HFFc6 (cell line): Measurements from ENCODE around the gene RIIAD1. TPM values are rescaled to one million over a fixed set of nuclear protein-coding genes. Genes with fewer than 3 reads are reported as not detected.

Experiments used
- DNase-seq: peaks from one replicate; pipeline ENCODE4 v3.0.0-alpha.2; 2018
- H3K27ac Mint-ChIP-seq: 2 replicates; pipeline ENCODE4 v1.8.0; 2020; ENCODE audit warnings: mild to moderate bottlenecking, mixed read lengths
- H3K27me3 Mint-ChIP-seq: 2 replicates; pipeline ENCODE4 v1.8.0; 2021; ENCODE audit warnings: mild to moderate bottlenecking, moderate library complexity, mixed read lengths; ENCODE audit not compliant: insufficient read depth
- H3K36me3 Mint-ChIP-seq: 2 replicates; pipeline ENCODE4 v1.8.0; 2021; ENCODE audit warnings: low read depth, mixed read lengths
- H3K4me1 Mint-ChIP-seq: 2 replicates; pipeline ENCODE4 v1.8.0; 2020; ENCODE audit warnings: low read depth, mixed read lengths
- H3K4me3 Mint-ChIP-seq: 2 replicates; pipeline ENCODE4 v1.8.0; 2020; ENCODE audit warnings: mild to moderate bottlenecking, moderate library complexity, mixed read lengths
- H3K9me3 Mint-ChIP-seq: 2 replicates; pipeline ENCODE4 v1.8.0; 2020; ENCODE audit warnings: mild to moderate bottlenecking, mixed read lengths
- CTCF ChIP-seq: fragments of 200-600 bp; sonication (generic); IDR thresholded peaks from 2 replicates; pipeline ENCODE4 v1.5.0; 2021; ENCODE audit warnings: antibody characterized with exemption, mild to moderate bottlenecking
- total RNA-seq, 6 experiments: library from RNA; stranded (reverse); fragmentation: NEBNext Ultra II Directional; extraction: Animal tissue kit (Norgen Biotek cat#: 25700); gene quantifications; 2 replicates in 1 of 6; 3 replicates in 5 of 6; pipeline ENCODE4 v1.2.3, GENCODE V29; 2021

The RIIAD1 gene
- total RNA-seq, 6 experiments from 2014 or later, result not detected

GRCh38 chr1:151711044-151711800 lies 10.1 kb upstream of the RIIAD1 start:
- H3K36me3 Mint-ChIP-seq, result no peaks in the 10 kb centered on the region
- H3K27me3 Mint-ChIP-seq, result peaks cover 42% of the 10 kb centered on the region
- no peak for DNase-seq
- H3K27ac Mint-ChIP-seq, result no peak overlapping the region
- H3K4me1 Mint-ChIP-seq, result no peaks in the 10 kb centered on the region
- H3K9me3 Mint-ChIP-seq, result no peaks in the 10 kb centered on the region
- H3K4me3 Mint-ChIP-seq, result no peak overlapping the region
- no peak for TF ChIP-seq CTCF

GRCh38 chr1:151711951-151712350 lies 9.4 kb upstream of the RIIAD1 start:
- no peak overlapping the region for H3K4me3 Mint-ChIP-seq
- TF ChIP-seq CTCF, result no peak
- DNase-seq, result no peak
- H3K27me3 Mint-ChIP-seq, result peaks cover 42% of the 10 kb centered on the region
- no peaks in the 10 kb centered on the region for H3K9me3 Mint-ChIP-seq
- H3K36me3 Mint-ChIP-seq, result no peaks in the 10 kb centered on the region
- H3K4me1 Mint-ChIP-seq, result 0 out of 2 replicates have a peak, but pooled peaks cover 2% of the 10 kb centered on the region
- H3K27ac Mint-ChIP-seq, result no peak overlapping the region

GRCh38 chr1:151713044-151713443 lies 8.3 kb upstream of the RIIAD1 start:
- TF ChIP-seq CTCF, result no peak
- Mint-ChIP-seq H3K27ac (no peak overlapping the region), H3K36me3 (no peaks in the 10 kb centered on the region), H3K9me3 (no peaks in the 10 kb centered on the region), H3K4me3 (no peak overlapping the region), H3K4me1 (0 out of 2 replicates have a peak, but pooled peaks cover 6% of the 10 kb centered on the region), H3K27me3 (peaks cover 52% of the 10 kb centered on the region)
- no peak for DNase-seq

- Mint-ChIP-seq H3K4me3 (no peak overlapping the region), H3K27ac (no peak overlapping the region), H3K4me1 (0 out of 2 replicates have a peak, but pooled peaks cover 6% of the 10 kb centered on the region), H3K9me3 (no peaks in the 10 kb centered on the region), H3K27me3 (peaks cover 53% of the 10 kb centered on the region), H3K36me3 (no peaks in the 10 kb centered on the region)
- no peak for TF ChIP-seq CTCF
- DNase-seq, result no peak
Observed at GRCh38 chr1:151713874-151714273, 7.4 kb upstream of the RIIAD1 start.

GRCh38 chr1:151714820-151715725 lies 6.2 kb upstream of the RIIAD1 start:
- no peak for DNase-seq
- Mint-ChIP-seq H3K4me3 (no peak overlapping the region), H3K9me3 (no peaks in the 10 kb centered on the region), H3K27ac (no peak overlapping the region), H3K4me1 (peaks cover 6% of the 10 kb centered on the region; the same call in 1 of the 2 replicates), H3K36me3 (no peaks in the 10 kb centered on the region), H3K27me3 (peaks cover 49% of the 10 kb centered on the region)
- TF ChIP-seq CTCF, result no peak
